Spinal cord (tissue), 10 donors: ENCODE results near the gene YPEL2. TPM values are rescaled to one million over a fixed set of nuclear protein-coding genes. Genes with fewer than 3 reads are reported as not detected.
A peak's percentile ranks its signal among the peaks of the same experiment; 100 is the strongest.

Source experiments
- DNase-seq, 6 donors: peaks; one replicate each; pipeline versions ENCODE4 v3.0.0 to v3.0.0-alpha.2; 2013 to 2015; ENCODE audit warnings: low spot score in 6 of 6, low read depth in 4 of 6
- H3K27ac ChIP-seq: one replicate; pipeline ENCODE4 v1.5.1; 2013; ENCODE audit warnings: low read depth, low read length, control low read depth
- H3K27me3 ChIP-seq: one replicate; pipeline ENCODE4 v1.6.1; 2013; ENCODE audit warnings: low read length; ENCODE audit not compliant: control insufficient read depth, insufficient read depth
- H3K36me3 ChIP-seq: one replicate; pipeline ENCODE4 v1.6.1; 2013; ENCODE audit warnings: low read length; ENCODE audit not compliant: control insufficient read depth, insufficient read depth
- H3K4me1 ChIP-seq: one replicate; pipeline ENCODE4 v1.6.1; 2013; ENCODE audit warnings: low read length; ENCODE audit not compliant: control insufficient read depth, insufficient read depth
- H3K4me3 ChIP-seq: one replicate; pipeline ENCODE4 v1.5.1; 2013; ENCODE audit warnings: low read depth, low read length, control low read depth
- H3K9me3 ChIP-seq: one replicate; pipeline ENCODE4 v1.6.1; 2013; ENCODE audit warnings: low read length; ENCODE audit not compliant: control insufficient read depth, insufficient read depth
- WGBS: methylation state at CpG from one replicate; pipeline ENCODE4 v1.1.5; 2013; ENCODE audit warnings: missing lambda C conversion rate; ENCODE audit not compliant: insufficient coverage; 5-methylcytosine and 5-hydroxymethylcytosine counted together
- polyA plus RNA-seq, 2 donors: library from polyadenylated mRNA; unstranded; fragments of 120-200 nt; gene quantifications; one replicate each; pipeline ENCODE4 v1.2.1, GENCODE V29; 2013; ENCODE audit not compliant: insufficient read length in 2 of 2
- total RNA-seq, 2 donors: library from RNA; depleted of rRNA in 1 of 2; stranded (reverse); fragments of 120-200 nt in 1 of 2; fragments of >200 nt in 1 of 2; gene quantifications; one replicate each; pipeline versions ENCODE4 v1.2.3 to v1.2.4, GENCODE V29; 2013 to 2014
- donor health status: healthy.

Gene YPEL2
- total and polyA plus RNA-seq, 4 donors, result 11.5 to 36.7 (median 13.8) TPM

GRCh38 chr17:59338498-59338897 lies 7.0 kb downstream of the YPEL2 start:
- Histone ChIP-seq H3K27ac (no peak overlapping the region), H3K27me3 (no peaks in the 10 kb centered on the region), H3K4me1 (peaks cover 2% of the 10 kb centered on the region), H3K9me3 (no peaks in the 10 kb centered on the region), H3K36me3 (no peaks in the 10 kb centered on the region), H3K4me3 (no peak overlapping the region)
- no peak for DNase-seq
- WGBS, result 59% methylated on average over 2 of the region's 5 CpGs

- Histone ChIP-seq H3K36me3 (no peaks in the 10 kb centered on the region), H3K9me3 (no peaks in the 10 kb centered on the region), H3K4me1 (peaks cover 2% of the 10 kb centered on the region), H3K27ac (no peak overlapping the region), H3K27me3 (no peaks in the 10 kb centered on the region), H3K4me3 (no peak overlapping the region)
- WGBS, result no CpG with 5 or more reads among the region's 3 CpGs
- DNase-seq, result no peak
Observed at GRCh38 chr17:59341922-59342321, 10.5 kb downstream of the YPEL2 start.

GRCh38 chr17:59342681-59343131 lies 11.3 kb downstream of the YPEL2 start:
- no peaks in the 10 kb centered on the region for H3K36me3 ChIP-seq
- no peaks in the 10 kb centered on the region for H3K9me3 ChIP-seq
- 81% methylated on average over 3 of the region's 4 CpGs for WGBS
- H3K27ac ChIP-seq, result no peak overlapping the region
- H3K4me3 ChIP-seq, result no peak overlapping the region
- peaks cover 2% of the 10 kb centered on the region for H3K4me1 ChIP-seq
- H3K27me3 ChIP-seq, result no peaks in the 10 kb centered on the region
- no peak for DNase-seq

DNA sequence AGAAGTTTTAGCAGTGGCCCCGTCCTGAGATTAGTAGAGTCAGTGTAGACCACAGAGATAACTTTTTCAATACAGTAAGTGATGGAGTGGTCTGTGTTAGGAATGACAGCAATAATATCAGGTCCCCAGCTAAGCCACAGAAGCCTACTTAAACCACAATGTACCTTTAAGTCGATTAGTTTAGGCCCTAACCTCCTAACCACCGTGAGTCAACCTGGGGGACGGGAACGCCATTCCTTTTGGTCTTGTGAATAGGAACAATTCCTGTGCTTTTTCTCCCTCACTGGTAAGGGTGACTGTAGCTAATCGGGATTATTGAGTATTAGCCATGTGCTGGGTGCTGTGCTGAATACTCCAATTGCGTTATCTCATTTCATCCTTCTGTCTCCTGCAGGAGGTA lies 14.0 kb downstream of the YPEL2 start:
- Histone ChIP-seq H3K27me3 (no peaks in the 10 kb centered on the region), H3K4me3 (no peak overlapping the region), H3K4me1 (peaks cover 11% of the 10 kb centered on the region), H3K36me3 (no peaks in the 10 kb centered on the region), H3K27ac (no peak overlapping the region), H3K9me3 (no peaks in the 10 kb centered on the region)
- no peak for DNase-seq
- 100% methylated on average over 1 of the region's 7 CpGs for WGBS

DNA sequence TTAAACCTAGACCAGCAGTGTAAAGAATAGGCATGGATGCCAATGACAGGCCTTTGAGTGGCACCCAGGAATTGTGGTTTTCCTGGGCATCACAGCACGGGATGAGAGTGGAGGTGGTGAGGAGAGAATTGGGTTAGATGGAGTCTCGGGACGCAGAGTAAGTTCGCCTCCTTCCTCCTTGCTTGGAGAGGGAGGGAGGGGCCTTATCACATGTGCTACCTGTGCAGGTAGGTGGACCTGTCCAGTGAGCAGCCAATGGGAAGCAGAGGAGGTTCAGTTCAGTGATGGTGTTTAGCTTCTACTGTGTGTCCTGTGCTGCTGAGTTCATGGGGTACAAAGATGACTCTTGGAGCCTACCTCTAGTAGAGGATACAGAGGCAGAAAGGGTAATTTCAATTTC lies 14.9 kb downstream of the YPEL2 start:
- 98% methylated on average over 4 of the region's 4 CpGs for WGBS
- Histone ChIP-seq H3K36me3 (no peaks in the 10 kb centered on the region), H3K27ac (no peak overlapping the region), H3K4me1 (peaks cover 18% of the 10 kb centered on the region), H3K4me3 (no peak overlapping the region), H3K9me3 (no peaks in the 10 kb centered on the region), H3K27me3 (no peaks in the 10 kb centered on the region)
- DNase-seq, result no peak

DNA sequence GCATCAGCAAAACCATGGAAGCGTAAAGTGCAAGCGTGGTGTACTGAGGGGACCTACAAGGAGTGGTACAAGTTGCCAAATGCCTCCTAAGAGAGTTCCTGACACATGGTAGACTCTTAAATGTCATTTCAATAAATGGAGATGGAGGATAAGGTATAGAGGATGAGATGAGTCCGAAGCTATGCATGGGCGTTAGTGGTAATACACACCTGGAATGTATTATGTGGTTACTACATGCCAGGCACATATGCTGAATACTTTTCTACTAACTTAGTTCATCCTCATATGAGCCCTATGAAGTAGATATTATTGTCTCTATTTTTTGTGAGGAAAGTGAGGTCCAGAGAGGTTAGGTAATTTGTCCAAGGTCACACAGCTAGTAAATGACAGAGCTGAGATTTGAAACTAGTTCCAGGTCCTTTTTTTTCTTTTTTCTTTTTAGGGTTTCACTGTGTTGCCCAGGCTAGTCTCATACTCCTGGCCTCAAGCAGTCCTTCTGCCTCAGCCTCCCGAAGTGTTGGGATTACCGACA lies 15.5 kb downstream of the YPEL2 start:
- no peak overlapping the region for H3K4me3 ChIP-seq
- no peaks in the 10 kb centered on the region for H3K36me3 ChIP-seq
- no peak overlapping the region for H3K27ac ChIP-seq
- no peaks in the 10 kb centered on the region for H3K27me3 ChIP-seq
- H3K4me1 ChIP-seq, result peaks cover 19% of the 10 kb centered on the region
- H3K9me3 ChIP-seq, result no peaks in the 10 kb centered on the region
- 100% methylated on average over 4 of the region's 6 CpGs for WGBS
- DNase-seq, result no peak

DNA sequence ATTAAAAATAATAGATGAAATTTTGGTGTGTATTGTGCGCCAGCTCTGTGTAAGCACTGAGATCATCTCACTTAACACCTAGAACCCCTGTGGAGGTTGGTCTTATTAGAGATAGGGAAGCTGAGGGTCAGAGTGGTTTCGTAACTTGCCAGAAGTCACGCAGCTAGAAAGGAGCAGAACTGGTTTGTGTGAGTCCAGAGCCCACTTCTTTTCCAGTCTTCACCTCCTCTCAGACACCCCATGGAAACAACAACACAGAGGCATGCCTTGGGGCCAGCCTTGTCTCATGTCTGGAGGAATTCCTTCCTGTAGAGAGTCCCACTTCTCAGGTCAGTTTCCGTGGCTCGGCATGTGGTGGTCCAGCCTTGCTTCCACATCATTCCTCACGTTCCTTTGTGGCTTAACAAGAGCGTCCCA lies 16.5 kb downstream of the YPEL2 start:
- Histone ChIP-seq H3K4me3 (no peak overlapping the region), H3K27ac (no peak overlapping the region), H3K27me3 (no peaks in the 10 kb centered on the region), H3K9me3 (no peaks in the 10 kb centered on the region), H3K4me1 (peaks cover 19% of the 10 kb centered on the region), H3K36me3 (no peaks in the 10 kb centered on the region)
- peak in 1 of 6 donors; percentile 38 for DNase-seq
- WGBS, result 55% methylated on average over 5 of the region's 7 CpGs

GRCh38 chr17:59349178-59349577 lies 17.7 kb downstream of the YPEL2 start:
- WGBS, result 82% methylated on average over 4 of the region's 8 CpGs
- no peaks in the 10 kb centered on the region for H3K27me3 ChIP-seq
- H3K4me1 ChIP-seq, result peaks cover 25% of the 10 kb centered on the region
- no peak overlapping the region for H3K4me3 ChIP-seq
- no peaks in the 10 kb centered on the region for H3K9me3 ChIP-seq
- H3K36me3 ChIP-seq, result peaks cover 3% of the 10 kb centered on the region
- no peak overlapping the region for H3K27ac ChIP-seq
- DNase-seq, result no peak

GRCh38 chr17:59353106-59353854 lies 21.8 kb downstream of the YPEL2 start:
- DNase-seq, result no peak
- WGBS, result 95% methylated on average over 15 of the region's 16 CpGs
- Histone ChIP-seq H3K27me3 (no peaks in the 10 kb centered on the region), H3K27ac (no peak overlapping the region), H3K9me3 (no peaks in the 10 kb centered on the region), H3K4me3 (no peak overlapping the region), H3K4me1 (peaks cover 38% of the 10 kb centered on the region), H3K36me3 (peaks cover 3% of the 10 kb centered on the region)
